Measurements from ENCODE around the gene NUAK2.
"Not testable (repeated sequence)": the region's sequence is repeated elsewhere in the genome, so short reads cannot be mapped to it uniquely, and the experiment has no call there.

The NUAK2 gene

GRCh38 chr1:205298191-205298994 lies 23.2 kb downstream of the NUAK2 start:
- DNase-seq (ENCODE audit: low read depth, low spot score), result peak; percentile 93

- DNase-seq (ENCODE audit: low read depth, low spot score), result peak; percentile 28
Measured at GRCh38 chr1:205297546-205298177, 23.9 kb downstream of the NUAK2 start.

GRCh38 chr1:205296154-205296553 lies 25.4 kb downstream of the NUAK2 start:
- no peak for DNase-seq (ENCODE audit: low read depth, low spot score)

GRCh38 chr1:205294934-205295333 lies 26.6 kb downstream of the NUAK2 start:
- no peak for DNase-seq (ENCODE audit: low read depth, low spot score)

- peak; percentile 96 for DNase-seq (ENCODE audit: low read depth, low spot score)
Measured at GRCh38 chr1:205294175-205294917, 27.2 kb downstream of the NUAK2 start.

- peak; percentile 59 for DNase-seq (ENCODE audit: low read depth, low spot score)
Measured at GRCh38 chr1:205293350-205294074, 28.0 kb downstream of the NUAK2 start.

GRCh38 chr1:205291596-205291995 lies 29.9 kb downstream of the NUAK2 start:
- no peak for DNase-seq (ENCODE audit: low read depth, low spot score)

- peak; percentile 32 for DNase-seq (ENCODE audit: low read depth, low spot score)
Measured at GRCh38 chr1:205287767-205288559, 33.6 kb downstream of the NUAK2 start.

- no peak for DNase-seq (ENCODE audit: low read depth, low spot score)
Measured at GRCh38 chr1:205287076-205287475, 34.5 kb downstream of the NUAK2 start.

GRCh38 chr1:205286335-205286950 lies 35.1 kb downstream of the NUAK2 start:
- DNase-seq (ENCODE audit: low read depth, low spot score), result no peak

- no peak for DNase-seq (ENCODE audit: low read depth, low spot score)
Measured at GRCh38 chr1:205285381-205286101, 36.0 kb downstream of the NUAK2 start.

- DNase-seq (ENCODE audit: low read depth, low spot score), result peak; percentile 99
Measured at GRCh38 chr1:205284420-205285144, 37.0 kb downstream of the NUAK2 start.

- no peak for DNase-seq (ENCODE audit: low read depth, low spot score)
Measured at GRCh38 chr1:205283270-205284147, 38.0 kb downstream of the NUAK2 start.

- not testable (repeated sequence) for DNase-seq (ENCODE audit: low read depth, low spot score)
Measured at GRCh38 chr1:205280666-205281395, 40.7 kb downstream of the NUAK2 start.

GRCh38 chr1:205279986-205280385 lies 41.6 kb downstream of the NUAK2 start:
- no peak for DNase-seq (ENCODE audit: low read depth, low spot score)

GRCh38 chr1:205276689-205277065 lies 44.9 kb downstream of the NUAK2 start:
- DNase-seq (ENCODE audit: low read depth, low spot score), result no peak

GRCh38 chr1:205275916-205276688 lies 45.4 kb downstream of the NUAK2 start:
- DNase-seq (ENCODE audit: low read depth, low spot score), result no peak

Data from ELF-1 (cell line).